ENCODE measurements around the gene H1-8.

The H1-8 gene

DNA sequence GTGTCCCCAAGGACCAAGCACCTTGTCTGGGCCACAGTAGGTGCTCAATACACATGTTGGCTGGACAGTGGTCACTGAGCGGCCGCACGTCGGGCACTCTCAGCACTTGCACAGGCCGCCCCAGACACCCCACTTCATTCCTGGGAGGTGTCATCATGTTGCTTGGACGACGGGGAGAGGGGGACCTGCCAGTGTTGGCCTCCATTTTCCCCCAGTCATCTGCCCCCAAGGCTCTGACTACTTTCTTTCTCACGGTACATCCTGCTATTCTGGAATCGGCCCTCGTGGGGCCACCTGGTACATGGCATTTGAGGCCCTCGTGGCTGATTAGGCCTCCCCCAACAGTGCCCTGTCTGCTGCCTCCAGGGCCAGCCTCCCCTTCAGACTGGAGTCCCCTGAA, 15.7 kb upstream of the H1-8 start:
- Histone ChIP-seq H3K27me3 (ENCODE audit: control insufficient read depth, insufficient read depth, low read length) (no peaks in the 10 kb centered on the region), H3K4me1 (ENCODE audit: control insufficient read depth, insufficient read depth, low read length) (peaks cover 4% of the 10 kb centered on the region), H3K9ac (ENCODE audit: low read depth, low read length) (no peak overlapping the region)

DNA sequence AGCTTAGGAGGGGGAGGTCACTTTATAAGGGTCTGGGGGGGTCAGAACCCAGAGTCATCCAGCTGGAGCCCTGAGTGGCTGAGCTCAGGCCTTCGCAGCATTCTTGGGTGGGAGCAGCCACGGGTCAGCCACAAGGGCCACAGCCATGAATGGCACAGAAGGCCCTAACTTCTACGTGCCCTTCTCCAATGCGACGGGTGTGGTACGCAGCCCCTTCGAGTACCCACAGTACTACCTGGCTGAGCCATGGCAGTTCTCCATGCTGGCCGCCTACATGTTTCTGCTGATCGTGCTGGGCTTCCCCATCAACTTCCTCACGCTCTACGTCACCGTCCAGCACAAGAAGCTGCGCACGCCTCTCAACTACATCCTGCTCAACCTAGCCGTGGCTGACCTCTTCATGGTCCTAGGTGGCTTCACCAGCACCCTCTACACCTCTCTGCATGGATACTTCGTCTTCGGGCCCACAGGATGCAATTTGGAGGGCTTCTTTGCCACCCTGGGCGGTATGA, 14.3 kb upstream of the H1-8 start, which contains the start of gene RHO:
TSS of gene RHO (plus strand) at position 51 of the 512 bp plus-strand sequence. CDS start at position 146, 95 bp downstream.
- no peak within 1 kb of the TSS for H3K9ac ChIP-seq (ENCODE audit: low read depth, low read length)
- no peaks in the 10 kb centered on the region for H3K36me3 ChIP-seq (ENCODE audit: control insufficient read depth, insufficient read depth, low read length)
- no peaks in the 10 kb centered on the region for H3K27me3 ChIP-seq (ENCODE audit: control insufficient read depth, insufficient read depth, low read length)
- H3K9me3 ChIP-seq (ENCODE audit: control insufficient read depth, insufficient read depth, low read length): no peaks in the 10 kb centered on the region
- no peak within 1 kb of the TSS for H3K4me3 ChIP-seq (ENCODE audit: low read depth, low read length)
- H3K4me1 ChIP-seq (ENCODE audit: control insufficient read depth, insufficient read depth, low read length): peaks cover 4% of the 10 kb centered on the region

More for the DNA sequence above, 15.7 kb upstream of the H1-8 start:
- Histone ChIP-seq H3K4me3 (ENCODE audit: low read depth, low read length) (no peak overlapping the region), H3K9me3 (ENCODE audit: control insufficient read depth, insufficient read depth, low read length) (no peaks in the 10 kb centered on the region), H3K36me3 (ENCODE audit: control insufficient read depth, insufficient read depth, low read length) (no peaks in the 10 kb centered on the region)

DNA sequence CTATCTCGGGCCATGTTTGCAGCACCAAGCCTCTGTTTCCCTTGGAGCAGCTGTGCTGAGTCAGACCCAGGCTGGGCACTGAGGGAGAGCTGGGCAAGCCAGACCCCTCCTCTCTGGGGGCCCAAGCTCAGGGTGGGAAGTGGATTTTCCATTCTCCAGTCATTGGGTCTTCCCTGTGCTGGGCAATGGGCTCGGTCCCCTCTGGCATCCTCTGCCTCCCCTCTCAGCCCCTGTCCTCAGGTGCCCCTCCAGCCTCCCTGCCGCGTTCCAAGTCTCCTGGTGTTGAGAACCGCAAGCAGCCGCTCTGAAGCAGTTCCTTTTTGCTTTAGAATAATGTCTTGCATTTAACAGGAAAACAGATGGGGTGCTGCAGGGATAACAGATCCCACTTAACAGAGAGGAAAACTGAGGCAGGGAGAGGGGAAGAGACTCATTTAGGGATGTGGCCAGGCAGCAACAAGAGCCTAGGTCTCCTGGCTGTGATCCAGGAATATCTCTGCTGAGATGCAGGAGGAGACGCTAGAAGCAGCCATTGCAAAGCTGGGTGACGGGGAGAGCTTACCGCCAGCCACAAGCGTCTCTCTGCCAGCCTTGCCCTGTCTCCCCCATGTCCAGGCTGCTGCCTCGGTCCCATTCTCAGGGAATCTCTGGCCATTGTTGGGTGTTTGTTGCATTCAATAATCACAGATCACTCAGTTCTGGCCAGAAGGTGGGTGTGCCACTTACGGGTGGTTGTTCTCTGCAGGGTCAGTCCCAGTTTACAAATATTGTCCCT, 13.4 kb upstream of the H1-8 start:
- H3K4me1 ChIP-seq (ENCODE audit: control insufficient read depth, insufficient read depth, low read length): peaks cover 6% of the 10 kb centered on the region
- no peak overlapping the region for H3K4me3 ChIP-seq (ENCODE audit: low read depth, low read length)
- H3K27me3 ChIP-seq (ENCODE audit: control insufficient read depth, insufficient read depth, low read length): no peaks in the 10 kb centered on the region
- no peak overlapping the region for H3K9ac ChIP-seq (ENCODE audit: low read depth, low read length)
- no peaks in the 10 kb centered on the region for H3K36me3 ChIP-seq (ENCODE audit: control insufficient read depth, insufficient read depth, low read length)
- H3K9me3 ChIP-seq (ENCODE audit: control insufficient read depth, insufficient read depth, low read length): no peaks in the 10 kb centered on the region

DNA sequence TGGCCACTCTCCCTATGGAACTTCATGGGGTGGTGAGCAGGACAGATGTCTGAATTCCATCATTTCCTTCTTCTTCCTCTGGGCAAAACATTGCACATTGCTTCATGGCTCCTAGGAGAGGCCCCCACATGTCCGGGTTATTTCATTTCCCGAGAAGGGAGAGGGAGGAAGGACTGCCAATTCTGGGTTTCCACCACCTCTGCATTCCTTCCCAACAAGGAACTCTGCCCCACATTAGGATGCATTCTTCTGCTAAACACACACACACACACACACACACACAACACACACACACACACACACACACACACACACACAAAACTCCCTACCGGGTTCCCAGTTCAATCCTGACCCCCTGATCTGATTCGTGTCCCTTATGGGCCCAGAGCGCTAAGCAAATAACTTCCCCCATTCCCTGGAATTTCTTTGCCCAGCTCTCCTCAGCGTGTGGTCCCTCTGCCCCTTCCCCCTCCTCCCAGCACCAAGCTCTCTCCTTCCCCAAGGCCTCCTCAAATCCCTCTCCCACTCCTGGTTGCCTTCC, 12.7 kb upstream of the H1-8 start:
- Histone ChIP-seq H3K4me3 (ENCODE audit: low read depth, low read length) (no peak overlapping the region), H3K9ac (ENCODE audit: low read depth, low read length) (peak overlapping the region; percentile 24)

DNA sequence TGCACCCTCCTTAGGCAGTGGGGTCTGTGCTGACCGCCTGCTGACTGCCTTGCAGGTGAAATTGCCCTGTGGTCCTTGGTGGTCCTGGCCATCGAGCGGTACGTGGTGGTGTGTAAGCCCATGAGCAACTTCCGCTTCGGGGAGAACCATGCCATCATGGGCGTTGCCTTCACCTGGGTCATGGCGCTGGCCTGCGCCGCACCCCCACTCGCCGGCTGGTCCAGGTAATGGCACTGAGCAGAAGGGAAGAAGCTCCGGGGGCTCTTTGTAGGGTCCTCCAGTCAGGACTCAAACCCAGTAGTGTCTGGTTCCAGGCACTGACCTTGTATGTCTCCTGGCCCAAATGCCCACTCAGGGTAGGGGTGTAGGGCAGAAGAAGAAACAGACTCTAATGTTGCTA, 12.2 kb upstream of the H1-8 start:
- H3K27me3 ChIP-seq (ENCODE audit: control insufficient read depth, insufficient read depth, low read length): no peaks in the 10 kb centered on the region
- H3K9me3 ChIP-seq (ENCODE audit: control insufficient read depth, insufficient read depth, low read length): no peaks in the 10 kb centered on the region
- no peaks in the 10 kb centered on the region for H3K36me3 ChIP-seq (ENCODE audit: control insufficient read depth, insufficient read depth, low read length)
- H3K4me1 ChIP-seq (ENCODE audit: control insufficient read depth, insufficient read depth, low read length): peaks cover 9% of the 10 kb centered on the region
- peak overlapping the region; percentile 24 for H3K9ac ChIP-seq (ENCODE audit: low read depth, low read length)
- H3K4me3 ChIP-seq (ENCODE audit: low read depth, low read length): no peak overlapping the region

More for the DNA sequence above, 12.7 kb upstream of the H1-8 start:
- Histone ChIP-seq H3K4me1 (ENCODE audit: control insufficient read depth, insufficient read depth, low read length) (peaks cover 9% of the 10 kb centered on the region), H3K36me3 (ENCODE audit: control insufficient read depth, insufficient read depth, low read length) (no peaks in the 10 kb centered on the region), H3K9me3 (ENCODE audit: control insufficient read depth, insufficient read depth, low read length) (no peaks in the 10 kb centered on the region), H3K27me3 (ENCODE audit: control insufficient read depth, insufficient read depth, low read length) (no peaks in the 10 kb centered on the region)

DNA sequence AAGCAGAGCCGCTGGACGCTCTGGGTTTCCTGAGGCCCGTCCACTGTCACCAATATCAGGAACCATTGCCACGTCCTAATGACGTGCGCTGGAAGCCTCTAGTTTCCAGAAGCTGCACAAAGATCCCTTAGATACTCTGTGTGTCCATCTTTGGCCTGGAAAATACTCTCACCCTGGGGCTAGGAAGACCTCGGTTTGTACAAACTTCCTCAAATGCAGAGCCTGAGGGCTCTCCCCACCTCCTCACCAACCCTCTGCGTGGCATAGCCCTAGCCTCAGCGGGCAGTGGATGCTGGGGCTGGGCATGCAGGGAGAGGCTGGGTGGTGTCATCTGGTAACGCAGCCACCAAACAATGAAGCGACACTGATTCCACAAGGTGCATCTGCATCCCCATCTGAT, 11.3 kb upstream of the H1-8 start:
- Histone ChIP-seq H3K9me3 (ENCODE audit: control insufficient read depth, insufficient read depth, low read length) (no peaks in the 10 kb centered on the region), H3K4me3 (ENCODE audit: low read depth, low read length) (no peak overlapping the region), H3K36me3 (ENCODE audit: control insufficient read depth, insufficient read depth, low read length) (no peaks in the 10 kb centered on the region), H3K27me3 (ENCODE audit: control insufficient read depth, insufficient read depth, low read length) (no peaks in the 10 kb centered on the region), H3K9ac (ENCODE audit: low read depth, low read length) (no peak overlapping the region), H3K4me1 (ENCODE audit: control insufficient read depth, insufficient read depth, low read length) (peaks cover 13% of the 10 kb centered on the region)

DNA sequence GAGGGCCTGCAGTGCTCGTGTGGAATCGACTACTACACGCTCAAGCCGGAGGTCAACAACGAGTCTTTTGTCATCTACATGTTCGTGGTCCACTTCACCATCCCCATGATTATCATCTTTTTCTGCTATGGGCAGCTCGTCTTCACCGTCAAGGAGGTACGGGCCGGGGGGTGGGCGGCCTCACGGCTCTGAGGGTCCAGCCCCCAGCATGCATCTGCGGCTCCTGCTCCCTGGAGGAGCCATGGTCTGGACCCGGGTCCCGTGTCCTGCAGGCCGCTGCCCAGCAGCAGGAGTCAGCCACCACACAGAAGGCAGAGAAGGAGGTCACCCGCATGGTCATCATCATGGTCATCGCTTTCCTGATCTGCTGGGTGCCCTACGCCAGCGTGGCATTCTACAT, 10.7 kb upstream of the H1-8 start:
- Histone ChIP-seq H3K9ac (ENCODE audit: low read depth, low read length) (no peak overlapping the region), H3K4me1 (ENCODE audit: control insufficient read depth, insufficient read depth, low read length) (peaks cover 15% of the 10 kb centered on the region), H3K36me3 (ENCODE audit: control insufficient read depth, insufficient read depth, low read length) (no peaks in the 10 kb centered on the region), H3K9me3 (ENCODE audit: control insufficient read depth, insufficient read depth, low read length) (no peaks in the 10 kb centered on the region), H3K27me3 (ENCODE audit: control insufficient read depth, insufficient read depth, low read length) (no peaks in the 10 kb centered on the region), H3K4me3 (ENCODE audit: low read depth, low read length) (no peak overlapping the region)

DNA sequence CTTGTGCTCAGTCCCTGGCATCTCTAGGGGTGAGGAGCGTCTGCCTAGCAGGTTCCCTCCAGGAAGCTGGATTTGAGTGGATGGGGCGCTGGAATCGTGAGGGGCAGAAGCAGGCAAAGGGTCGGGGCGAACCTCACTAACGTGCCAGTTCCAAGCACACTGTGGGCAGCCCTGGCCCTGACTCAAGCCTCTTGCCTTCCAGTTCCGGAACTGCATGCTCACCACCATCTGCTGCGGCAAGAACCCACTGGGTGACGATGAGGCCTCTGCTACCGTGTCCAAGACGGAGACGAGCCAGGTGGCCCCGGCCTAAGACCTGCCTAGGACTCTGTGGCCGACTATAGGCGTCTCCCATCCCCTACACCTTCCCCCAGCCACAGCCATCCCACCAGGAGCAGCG, 9.6 kb upstream of the H1-8 start:
- Histone ChIP-seq H3K9me3 (ENCODE audit: control insufficient read depth, insufficient read depth, low read length) (no peaks in the 10 kb centered on the region), H3K4me3 (ENCODE audit: low read depth, low read length) (no peak overlapping the region), H3K4me1 (ENCODE audit: control insufficient read depth, insufficient read depth, low read length) (peaks cover 15% of the 10 kb centered on the region), H3K36me3 (ENCODE audit: control insufficient read depth, insufficient read depth, low read length) (no peaks in the 10 kb centered on the region), H3K9ac (ENCODE audit: low read depth, low read length) (no peak overlapping the region), H3K27me3 (ENCODE audit: control insufficient read depth, insufficient read depth, low read length) (no peaks in the 10 kb centered on the region)

DNA sequence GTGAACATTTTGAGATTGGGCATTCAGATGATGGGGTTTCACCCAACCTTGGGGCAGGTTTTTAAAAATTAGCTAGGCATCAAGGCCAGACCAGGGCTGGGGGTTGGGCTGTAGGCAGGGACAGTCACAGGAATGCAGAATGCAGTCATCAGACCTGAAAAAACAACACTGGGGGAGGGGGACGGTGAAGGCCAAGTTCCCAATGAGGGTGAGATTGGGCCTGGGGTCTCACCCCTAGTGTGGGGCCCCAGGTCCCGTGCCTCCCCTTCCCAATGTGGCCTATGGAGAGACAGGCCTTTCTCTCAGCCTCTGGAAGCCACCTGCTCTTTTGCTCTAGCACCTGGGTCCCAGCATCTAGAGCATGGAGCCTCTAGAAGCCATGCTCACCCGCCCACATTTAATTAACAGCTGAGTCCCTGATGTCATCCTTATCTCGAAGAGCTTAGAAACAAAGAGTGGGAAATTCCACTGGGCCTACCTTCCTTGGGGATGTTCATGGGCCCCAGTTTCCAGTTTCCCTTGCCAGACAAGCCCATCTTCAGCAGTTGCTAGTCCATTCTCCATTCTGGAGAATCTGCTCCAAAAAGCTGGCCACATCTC, 8.4 kb upstream of the H1-8 start:
- Histone ChIP-seq H3K9ac (ENCODE audit: low read depth, low read length) (no peak overlapping the region), H3K4me1 (ENCODE audit: control insufficient read depth, insufficient read depth, low read length) (peaks cover 15% of the 10 kb centered on the region), H3K36me3 (ENCODE audit: control insufficient read depth, insufficient read depth, low read length) (no peaks in the 10 kb centered on the region), H3K27me3 (ENCODE audit: control insufficient read depth, insufficient read depth, low read length) (no peaks in the 10 kb centered on the region), H3K4me3 (ENCODE audit: low read depth, low read length) (no peak overlapping the region), H3K9me3 (ENCODE audit: control insufficient read depth, insufficient read depth, low read length) (no peaks in the 10 kb centered on the region)

DNA sequence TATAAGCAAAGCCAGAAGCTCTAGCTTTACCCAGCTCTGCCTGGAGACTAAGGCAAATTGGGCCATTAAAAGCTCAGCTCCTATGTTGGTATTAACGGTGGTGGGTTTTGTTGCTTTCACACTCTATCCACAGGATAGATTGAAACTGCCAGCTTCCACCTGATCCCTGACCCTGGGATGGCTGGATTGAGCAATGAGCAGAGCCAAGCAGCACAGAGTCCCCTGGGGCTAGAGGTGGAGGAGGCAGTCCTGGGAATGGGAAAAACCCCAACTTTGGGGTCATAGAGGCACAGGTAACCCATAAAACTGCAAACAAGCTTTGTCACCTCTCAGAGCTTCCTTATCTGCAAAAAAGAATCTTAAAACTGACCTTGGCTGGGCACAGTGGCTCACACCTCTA, 7.9 kb upstream of the H1-8 start:
- Histone ChIP-seq H3K27me3 (ENCODE audit: control insufficient read depth, insufficient read depth, low read length) (no peaks in the 10 kb centered on the region), H3K9me3 (ENCODE audit: control insufficient read depth, insufficient read depth, low read length) (no peaks in the 10 kb centered on the region), H3K4me3 (ENCODE audit: low read depth, low read length) (no peak overlapping the region), H3K9ac (ENCODE audit: low read depth, low read length) (no peak overlapping the region), H3K4me1 (ENCODE audit: control insufficient read depth, insufficient read depth, low read length) (peaks cover 13% of the 10 kb centered on the region), H3K36me3 (ENCODE audit: control insufficient read depth, insufficient read depth, low read length) (no peaks in the 10 kb centered on the region)

DNA sequence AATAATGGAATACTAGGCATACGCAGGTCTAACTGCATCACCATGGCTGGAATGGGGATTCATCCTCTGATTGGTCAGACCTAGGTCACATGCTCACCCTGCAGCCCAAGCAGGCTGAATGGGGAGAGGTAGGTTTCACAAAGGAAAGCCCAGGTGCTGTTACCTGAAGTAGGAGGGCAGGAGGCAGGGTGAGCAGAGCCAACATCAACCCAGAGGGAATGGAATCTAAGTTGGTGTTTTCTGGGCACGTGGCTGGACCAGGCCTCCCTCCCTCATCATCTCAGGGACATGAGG, 6.7 kb upstream of the H1-8 start:
- no peaks in the 10 kb centered on the region for H3K9me3 ChIP-seq (ENCODE audit: control insufficient read depth, insufficient read depth, low read length)
- H3K9ac ChIP-seq (ENCODE audit: low read depth, low read length): no peak overlapping the region
- H3K4me1 ChIP-seq (ENCODE audit: control insufficient read depth, insufficient read depth, low read length): peaks cover 11% of the 10 kb centered on the region
- no peaks in the 10 kb centered on the region for H3K27me3 ChIP-seq (ENCODE audit: control insufficient read depth, insufficient read depth, low read length)
- H3K36me3 ChIP-seq (ENCODE audit: control insufficient read depth, insufficient read depth, low read length): no peaks in the 10 kb centered on the region
- no peak overlapping the region for H3K4me3 ChIP-seq (ENCODE audit: low read depth, low read length)

DNA sequence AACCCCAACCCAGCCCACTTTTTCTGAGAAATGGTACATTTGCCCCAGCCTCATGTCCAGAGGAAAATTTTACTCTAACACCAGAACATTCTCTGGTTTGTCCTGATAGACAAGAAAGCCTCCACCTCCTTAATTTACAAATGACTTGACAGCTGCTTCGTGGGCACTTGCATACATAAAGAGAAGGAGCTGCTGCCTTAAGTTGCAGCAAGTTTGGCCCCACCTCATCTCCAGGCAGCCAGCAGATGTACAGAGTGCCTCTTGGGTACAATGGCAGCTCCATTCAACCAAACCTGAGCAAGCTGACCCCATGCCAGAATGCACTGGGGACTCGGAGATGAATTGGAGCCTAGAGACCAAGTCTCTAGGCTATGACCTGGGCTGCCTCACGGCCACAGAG, 6.2 kb upstream of the H1-8 start:
- Histone ChIP-seq H3K27me3 (ENCODE audit: control insufficient read depth, insufficient read depth, low read length) (no peaks in the 10 kb centered on the region), H3K4me3 (ENCODE audit: low read depth, low read length) (no peak overlapping the region), H3K4me1 (ENCODE audit: control insufficient read depth, insufficient read depth, low read length) (peaks cover 11% of the 10 kb centered on the region), H3K36me3 (ENCODE audit: control insufficient read depth, insufficient read depth, low read length) (no peaks in the 10 kb centered on the region), H3K9ac (ENCODE audit: low read depth, low read length) (no peak overlapping the region), H3K9me3 (ENCODE audit: control insufficient read depth, insufficient read depth, low read length) (no peaks in the 10 kb centered on the region)

Data from iPS-15b (cell line).